LNCaP clone FGC (cell line): Measurements from ENCODE around the gene JAKMIP1.

Experiments
- DNase-seq: peaks from one replicate; pipeline ENCODE4 v3.0.0-alpha.2; 2011; ENCODE audit warnings: low read depth
- H3K4me3 ChIP-seq: 2 replicates; pipeline ENCODE4 v1.5.1; 2011; ENCODE audit warnings: mild to moderate bottlenecking, low read depth, low read length, control low read depth
- TF ChIP-seq, protein P1 (sequence below): IDR thresholded peaks from 2 replicates; pipeline ENCODE4 v1.5.1; 2012; ENCODE audit warnings: mild to moderate bottlenecking; ENCODE audit not compliant: control insufficient read depth, insufficient read depth; ENCODE audit errors: extremely low read depth

JAKMIP1 gene

DNA sequence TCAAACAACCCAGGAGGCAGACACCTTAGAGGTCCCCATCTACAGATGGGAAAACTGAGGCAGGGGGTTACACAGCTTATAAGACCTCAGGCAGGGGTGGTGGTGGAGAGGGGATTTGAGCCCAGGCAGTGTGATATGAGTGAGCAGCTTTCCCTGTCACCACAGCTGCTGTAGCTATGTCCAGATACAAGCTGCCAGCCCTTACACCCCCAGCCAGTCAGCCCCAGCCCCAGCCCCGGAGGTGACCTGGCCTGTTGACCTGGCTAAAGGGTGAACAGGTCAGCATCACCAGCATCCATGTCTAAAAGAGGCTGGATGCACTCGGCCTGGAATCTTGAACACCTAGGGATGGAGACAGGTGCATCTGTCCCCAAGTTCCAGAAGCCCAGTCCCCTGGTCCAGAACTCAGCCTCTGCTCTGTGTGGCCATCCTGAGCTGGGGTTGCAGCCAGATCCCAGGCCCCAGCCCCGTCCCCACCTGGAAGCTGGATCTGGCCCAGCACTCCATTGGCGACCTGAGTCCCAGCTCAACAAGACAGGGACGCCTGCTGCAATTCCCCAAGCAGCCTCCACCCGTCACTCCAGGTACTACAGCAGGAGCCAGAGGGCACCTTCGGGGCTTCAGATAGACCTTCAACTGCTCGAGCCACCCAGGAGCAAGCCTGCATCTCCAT, 89.5 kb downstream of the JAKMIP1 start:
- H3K4me3 ChIP-seq = no peak overlapping the region
- TF ChIP-seq, protein P1, sequence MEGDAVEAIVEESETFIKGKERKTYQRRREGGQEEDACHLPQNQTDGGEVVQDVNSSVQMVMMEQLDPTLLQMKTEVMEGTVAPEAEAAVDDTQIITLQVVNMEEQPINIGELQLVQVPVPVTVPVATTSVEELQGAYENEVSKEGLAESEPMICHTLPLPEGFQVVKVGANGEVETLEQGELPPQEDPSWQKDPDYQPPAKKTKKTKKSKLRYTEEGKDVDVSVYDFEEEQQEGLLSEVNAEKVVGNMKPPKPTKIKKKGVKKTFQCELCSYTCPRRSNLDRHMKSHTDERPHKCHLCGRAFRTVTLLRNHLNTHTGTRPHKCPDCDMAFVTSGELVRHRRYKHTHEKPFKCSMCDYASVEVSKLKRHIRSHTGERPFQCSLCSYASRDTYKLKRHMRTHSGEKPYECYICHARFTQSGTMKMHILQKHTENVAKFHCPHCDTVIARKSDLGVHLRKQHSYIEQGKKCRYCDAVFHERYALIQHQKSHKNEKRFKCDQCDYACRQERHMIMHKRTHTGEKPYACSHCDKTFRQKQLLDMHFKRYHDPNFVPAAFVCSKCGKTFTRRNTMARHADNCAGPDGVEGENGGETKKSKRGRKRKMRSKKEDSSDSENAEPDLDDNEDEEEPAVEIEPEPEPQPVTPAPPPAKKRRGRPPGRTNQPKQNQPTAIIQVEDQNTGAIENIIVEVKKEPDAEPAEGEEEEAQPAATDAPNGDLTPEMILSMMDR = no peak
- no peak for DNase-seq

DNA sequence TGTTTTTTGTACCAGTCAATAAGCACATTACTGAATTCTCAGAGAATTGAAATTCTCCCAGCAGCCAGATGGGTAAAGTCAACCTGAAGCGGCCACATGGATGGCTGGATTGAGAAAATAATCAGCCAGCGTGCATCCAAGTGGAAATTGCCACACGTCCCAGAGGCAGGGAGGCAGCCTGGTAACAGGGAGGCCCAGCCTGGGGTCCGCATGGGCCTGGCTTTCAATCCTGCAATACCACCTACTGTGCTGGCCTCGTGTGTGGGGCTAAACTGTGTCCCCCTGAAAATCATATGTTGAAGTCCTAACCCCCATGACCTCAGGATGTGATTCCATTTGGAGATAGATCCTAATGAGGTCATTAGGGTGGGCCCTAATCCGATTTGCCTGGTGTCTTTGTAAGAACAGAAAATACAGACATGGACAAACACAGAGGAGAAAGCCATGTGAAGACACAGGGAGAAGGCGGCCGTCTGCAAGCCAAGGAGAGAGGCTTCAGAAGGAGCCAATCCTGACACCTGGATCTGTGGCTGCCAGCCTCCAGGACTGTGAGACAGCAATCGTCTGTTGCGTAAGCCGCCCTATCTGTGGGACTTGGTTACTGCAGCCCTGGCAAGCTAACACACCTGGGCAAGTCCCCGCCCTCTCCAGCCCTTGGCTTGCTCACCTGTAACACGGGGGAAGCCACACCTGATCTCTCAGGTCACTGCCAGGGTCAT, 90.3 kb downstream of the JAKMIP1 start:
- DNase-seq = peak; percentile 68
- TF ChIP-seq, protein P1 = peak; percentile 64
- no peak overlapping the region for H3K4me3 ChIP-seq

DNA sequence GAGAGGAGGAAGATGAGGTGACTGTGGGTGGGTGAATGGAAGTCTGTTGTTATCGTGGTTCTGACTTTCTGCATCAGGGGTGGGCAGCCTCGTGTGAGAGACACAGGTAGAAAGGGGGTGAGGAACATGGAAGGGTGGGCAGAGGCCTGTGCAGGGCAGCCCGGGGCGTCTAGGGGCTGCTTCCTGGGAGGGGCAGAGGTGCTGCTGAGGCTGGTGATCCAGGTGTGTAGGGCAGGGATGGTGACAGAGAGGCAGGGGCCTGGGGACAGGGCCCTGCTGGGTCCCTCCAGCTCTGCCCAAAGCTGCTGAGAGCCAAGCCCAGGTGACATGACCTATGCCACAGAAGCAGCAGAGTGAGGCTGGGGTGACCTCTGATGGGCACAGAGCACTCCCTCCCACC, 92.5 kb downstream of the JAKMIP1 start:
- DNase-seq = no peak
- TF ChIP-seq, protein P1 = no peak
- no peak overlapping the region for H3K4me3 ChIP-seq

- H3K4me3 ChIP-seq = no peak overlapping the region
- TF ChIP-seq, protein P1 = no peak
- DNase-seq = no peak
Measured at GRCh38 chr4:6107114-6107791, 93.1 kb downstream of the JAKMIP1 start.

GRCh38 chr4:6106156-6106555, 94.2 kb downstream of the JAKMIP1 start:
- TF ChIP-seq, protein P1 = no peak

GRCh38 chr4:6105311-6105911, 94.9 kb downstream of the JAKMIP1 start:
- TF ChIP-seq, protein P1 = no peak
- no peak for DNase-seq

More at GRCh38 chr4:6106156-6106555, 94.2 kb downstream of the JAKMIP1 start:
- no peak for DNase-seq
- no peak overlapping the region for H3K4me3 ChIP-seq

More at GRCh38 chr4:6105311-6105911, 94.9 kb downstream of the JAKMIP1 start:
- H3K4me3 ChIP-seq = no peak overlapping the region
